WI38 (cell line): ENCODE measurements around the gene PPL.

Experiments used
- H3K4me3 ChIP-seq: 2 replicates; pipeline ENCODE4 v1.5.1; 2011; ENCODE audit warnings: low read depth, mild to moderate bottlenecking, control low read depth, low read length
- TF ChIP-seq, protein P1 (sequence below): IDR thresholded peaks from 2 replicates; pipeline ENCODE4 v1.5.1; 2012; ENCODE audit warnings: low read depth, mild to moderate bottlenecking, control low read depth, low read length

Gene PPL

DNA sequence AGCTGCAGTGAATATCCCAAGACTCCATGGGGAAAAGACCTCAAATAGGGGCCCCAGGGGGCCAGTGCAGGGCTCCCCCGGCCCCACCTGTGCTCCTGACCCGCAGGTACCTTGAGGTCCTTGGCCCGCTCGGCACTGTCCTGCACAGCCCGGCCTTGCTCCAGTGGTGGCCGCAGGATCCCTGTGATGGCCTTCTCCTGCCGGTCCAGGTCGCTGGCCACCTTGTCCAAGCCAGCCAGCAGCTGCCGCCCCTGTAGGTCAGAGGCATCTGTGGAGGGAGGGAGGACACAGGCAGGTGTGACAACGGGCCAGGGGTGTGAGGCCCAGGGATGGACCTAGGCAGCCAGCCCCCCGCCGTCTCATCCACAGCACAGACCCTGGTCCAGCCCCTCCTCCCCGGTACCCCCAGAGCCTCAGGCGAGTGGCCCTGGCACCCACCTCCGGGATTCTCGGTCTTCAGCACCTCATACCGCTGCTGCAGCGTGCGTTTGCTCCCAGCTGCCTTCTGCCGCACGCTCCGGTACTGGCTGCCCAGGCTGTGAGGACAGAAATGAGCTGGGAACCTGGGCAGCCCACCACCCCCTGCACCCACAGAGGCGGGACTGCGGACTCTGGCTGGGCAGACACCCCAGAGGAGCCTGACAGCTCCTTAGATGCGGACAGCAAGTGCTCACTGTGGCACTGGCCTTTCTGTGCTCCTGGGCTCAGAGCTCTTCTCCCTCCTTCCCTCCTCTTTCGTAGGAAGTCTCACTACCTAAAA lies 43.7 kb downstream of the PPL start:
- no peak overlapping the region for H3K4me3 ChIP-seq
- TF ChIP-seq, protein P1, sequence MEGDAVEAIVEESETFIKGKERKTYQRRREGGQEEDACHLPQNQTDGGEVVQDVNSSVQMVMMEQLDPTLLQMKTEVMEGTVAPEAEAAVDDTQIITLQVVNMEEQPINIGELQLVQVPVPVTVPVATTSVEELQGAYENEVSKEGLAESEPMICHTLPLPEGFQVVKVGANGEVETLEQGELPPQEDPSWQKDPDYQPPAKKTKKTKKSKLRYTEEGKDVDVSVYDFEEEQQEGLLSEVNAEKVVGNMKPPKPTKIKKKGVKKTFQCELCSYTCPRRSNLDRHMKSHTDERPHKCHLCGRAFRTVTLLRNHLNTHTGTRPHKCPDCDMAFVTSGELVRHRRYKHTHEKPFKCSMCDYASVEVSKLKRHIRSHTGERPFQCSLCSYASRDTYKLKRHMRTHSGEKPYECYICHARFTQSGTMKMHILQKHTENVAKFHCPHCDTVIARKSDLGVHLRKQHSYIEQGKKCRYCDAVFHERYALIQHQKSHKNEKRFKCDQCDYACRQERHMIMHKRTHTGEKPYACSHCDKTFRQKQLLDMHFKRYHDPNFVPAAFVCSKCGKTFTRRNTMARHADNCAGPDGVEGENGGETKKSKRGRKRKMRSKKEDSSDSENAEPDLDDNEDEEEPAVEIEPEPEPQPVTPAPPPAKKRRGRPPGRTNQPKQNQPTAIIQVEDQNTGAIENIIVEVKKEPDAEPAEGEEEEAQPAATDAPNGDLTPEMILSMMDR, result no peak

DNA sequence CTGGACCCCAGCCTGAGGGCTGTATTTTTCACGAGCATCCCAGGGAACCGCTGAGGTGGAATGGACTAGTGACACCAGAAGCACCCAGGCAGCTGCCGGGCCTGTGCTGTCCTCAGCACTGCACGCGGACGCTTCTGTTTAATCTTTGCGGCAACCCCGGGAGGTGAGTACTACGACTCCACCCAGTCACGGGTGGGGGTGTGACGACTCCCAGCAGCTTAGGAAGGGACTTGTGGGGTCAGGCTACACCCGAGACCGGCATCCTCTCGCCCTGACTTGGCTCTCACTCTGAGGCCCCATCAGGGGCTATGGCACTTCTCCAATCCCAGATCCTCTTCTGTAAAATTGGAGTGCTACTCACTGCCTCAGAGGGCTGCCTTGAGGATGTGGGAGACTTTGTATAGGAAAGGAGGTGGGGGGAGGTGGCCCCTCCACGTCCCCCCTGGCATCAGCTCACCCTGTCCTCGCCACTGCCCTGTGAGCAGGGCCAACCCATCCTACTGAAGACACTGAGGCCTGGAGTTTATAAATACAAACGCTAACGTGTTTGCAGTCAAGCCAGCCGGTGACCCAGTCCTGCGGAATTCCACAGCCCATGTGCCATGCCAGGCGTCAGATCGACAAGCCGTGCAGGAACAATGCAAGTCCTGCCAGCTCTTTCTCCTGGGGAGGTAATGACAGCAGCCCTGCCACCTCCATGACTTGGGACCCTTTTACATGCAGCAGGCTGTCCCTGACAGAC lies 44.4 kb downstream of the PPL start:
- no peak overlapping the region for H3K4me3 ChIP-seq
- TF ChIP-seq, protein P1, result no peak

DNA sequence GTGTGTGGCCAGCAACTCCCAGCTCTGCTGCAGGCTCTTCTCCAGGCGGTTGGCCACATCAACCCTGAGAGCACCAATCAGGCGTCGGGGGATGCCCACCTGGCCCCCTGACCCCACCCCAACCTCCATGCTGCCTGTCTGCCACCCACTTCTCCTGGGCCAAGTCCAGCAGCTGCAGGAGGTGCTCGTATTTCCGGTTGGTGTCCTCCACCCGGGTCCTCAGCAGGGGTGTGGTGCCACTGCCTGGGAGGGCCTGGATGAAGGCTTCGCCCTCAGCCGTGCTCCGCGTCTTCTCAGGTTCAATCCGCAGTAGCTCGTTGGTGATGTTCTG lies 45.1 kb downstream of the PPL start:
- H3K4me3 ChIP-seq, result no peak overlapping the region
- TF ChIP-seq, protein P1, result no peak

DNA sequence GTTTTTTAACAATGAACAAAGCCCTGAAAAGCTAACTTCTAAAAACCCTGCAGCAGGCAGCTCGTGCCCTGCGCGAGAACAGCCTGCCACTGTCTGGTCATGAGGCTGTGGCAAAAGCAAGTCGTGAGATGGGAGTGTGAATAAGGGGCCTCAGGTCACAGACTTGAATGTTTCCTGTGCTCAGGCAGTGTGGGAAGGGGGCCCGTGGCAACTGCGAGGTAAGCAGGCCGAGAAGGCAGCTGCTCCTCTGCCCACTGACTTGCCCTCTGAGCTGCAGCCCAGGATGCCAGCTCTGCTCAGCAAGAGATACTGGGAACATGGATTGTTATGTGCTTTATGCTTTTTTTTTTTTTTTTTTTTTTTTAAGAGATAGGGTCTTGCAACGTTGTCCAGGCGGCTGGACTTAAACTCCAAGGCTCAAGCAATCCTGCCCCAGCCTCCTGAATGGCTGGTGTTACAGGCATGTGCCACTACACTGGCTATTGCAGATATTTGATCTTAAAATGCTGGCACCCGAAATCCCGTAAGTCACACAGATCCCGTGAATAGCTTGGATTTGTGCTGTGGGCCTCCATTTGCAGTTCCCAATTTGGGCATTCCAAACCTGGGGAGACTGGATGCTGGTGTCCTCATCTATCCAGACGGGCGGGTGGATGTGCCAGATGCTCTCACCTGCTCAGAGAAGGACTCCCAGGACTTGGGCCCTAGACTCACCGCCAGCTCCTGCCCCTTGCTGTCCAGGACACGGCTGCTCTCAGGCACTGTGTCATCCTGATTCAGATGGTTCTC lies 45.7 kb downstream of the PPL start:
- TF ChIP-seq, protein P1, result no peak
- no peak overlapping the region for H3K4me3 ChIP-seq

DNA sequence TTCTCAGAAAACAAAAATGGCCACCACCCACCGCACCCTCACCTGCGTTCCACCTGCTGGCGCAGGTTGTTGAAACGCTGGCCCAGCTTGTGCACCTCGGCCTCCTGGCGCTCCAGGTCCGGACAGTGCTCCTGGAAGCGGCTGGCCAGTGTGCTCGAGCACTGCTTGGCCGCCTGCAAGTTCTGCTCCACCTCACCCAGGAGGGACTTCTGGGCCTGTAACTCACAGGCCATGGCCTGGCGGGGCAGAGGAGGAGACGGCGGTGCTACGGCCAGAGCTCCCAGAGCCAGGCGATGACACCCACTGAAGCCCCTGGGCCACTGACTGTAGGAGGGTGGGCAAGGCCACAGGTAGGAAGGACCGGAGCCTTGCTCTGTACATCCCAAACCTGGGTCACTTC lies 46.3 kb downstream of the PPL start:
- TF ChIP-seq, protein P1, result no peak
- no peak overlapping the region for H3K4me3 ChIP-seq

DNA sequence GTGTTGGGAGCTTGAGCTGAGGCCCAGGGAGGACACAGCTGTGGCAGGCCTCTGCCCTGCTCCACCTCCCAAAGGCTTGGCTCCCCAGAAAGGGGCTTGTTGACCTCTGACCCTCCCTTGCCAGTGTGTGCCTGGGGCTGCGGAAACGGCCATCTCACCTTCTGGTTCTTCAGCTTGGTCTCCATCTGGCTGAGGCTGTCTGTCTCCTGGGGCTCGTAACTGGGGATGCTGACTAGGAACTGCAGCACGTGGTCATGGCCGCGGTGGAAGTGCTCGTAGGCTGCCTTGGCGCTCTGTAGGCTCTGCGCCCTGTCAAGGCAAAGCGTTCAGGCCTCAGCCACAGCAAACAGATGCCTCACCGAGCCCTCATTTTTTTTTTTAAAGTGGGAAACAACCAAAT lies 46.9 kb downstream of the PPL start:
- TF ChIP-seq, protein P1, result no peak

More for the DNA sequence above, 46.9 kb downstream of the PPL start:
- no peak overlapping the region for H3K4me3 ChIP-seq
